HEK293T (cell line): ENCODE measurements around the gene PTPRM.

ENCODE experiments used
- BHLHE40 ChIP-seq: fragments of 450-650 bp; IDR thresholded peaks from 2 replicates; pipeline ENCODE4 v1.6.1; 2016; ENCODE audit warnings: mild to moderate bottlenecking, moderate library complexity, borderline replicate concordance
- ELF4 ChIP-seq: fragments of 450-650 bp; IDR thresholded peaks from 2 replicates; pipeline ENCODE4 v1.6.1; 2017; ENCODE audit warnings: antibody characterized with exemption
- FOXA1 ChIP-seq: fragments of 450-650 bp; IDR thresholded peaks from 2 replicates; pipeline ENCODE4 v1.6.1; 2016; ENCODE audit warnings: mild to moderate bottlenecking
- HDGF ChIP-seq: fragments of 450-650 bp; IDR thresholded peaks from 2 replicates; pipeline ENCODE4 v1.6.1; 2017; ENCODE audit warnings: antibody characterized with exemption, borderline replicate concordance
- L3MBTL2 ChIP-seq: fragments of 450-650 bp; conservative IDR thresholded peaks from 2 replicates; pipeline ENCODE4 v1.6.1; 2016; ENCODE audit warnings: mild to moderate bottlenecking
- PKNOX1 ChIP-seq: fragments of 450-650 bp; IDR thresholded peaks from 2 replicates; pipeline ENCODE4 v1.6.1; 2016
- SP1 ChIP-seq: fragments of 450-650 bp; IDR thresholded peaks from 2 replicates; pipeline ENCODE4 v1.6.1; 2017
- SUZ12 ChIP-seq: fragments of 450-650 bp; IDR thresholded peaks from 2 replicates; pipeline ENCODE4 v1.6.1; 2016; ENCODE audit warnings: mild to moderate bottlenecking
- TARDBP ChIP-seq: fragments of 450-650 bp; IDR thresholded peaks from 2 replicates; pipeline ENCODE4 v1.6.1; 2016

GRCh38 chr18:8454136-8454535 is 887.0 kb downstream of the PTPRM start:
- TF ChIP-seq PKNOX1 = no peak
- TF ChIP-seq BHLHE40 = no peak
- no peak for TF ChIP-seq SUZ12
- no peak for TF ChIP-seq FOXA1
- no peak for TF ChIP-seq SP1
- TF ChIP-seq L3MBTL2 = no peak
- no peak for TF ChIP-seq HDGF
- no peak for TF ChIP-seq TARDBP
- no peak for TF ChIP-seq ELF4
